Tibial nerve (tissue), 4 donors: ENCODE measurements around the gene UTP15. TPM values are rescaled to one million over a fixed set of nuclear protein-coding genes. Genes with fewer than 3 reads are reported as not detected.

ENCODE experiments used
- DNase-seq, 2 donors: peaks; one replicate each; pipeline ENCODE4 v3.0.0-alpha.2; 2019; ENCODE audit warnings: low spot score in 2 of 2
- H3K27ac ChIP-seq, 4 donors: fragments of 200-600 bp; sonication (generic) in 3 of 4; one replicate each; pipeline ENCODE4 v1.5.1; 2017 to 2019; ENCODE audit warnings: mild to moderate bottlenecking in 1 of 4
- H3K27me3 ChIP-seq, 2 donors: fragments of 200-600 bp; sonication (generic) in 1 of 2; one replicate each; pipeline versions ENCODE4 v1.5.1 to v1.6.0; 2017 to 2019
- H3K36me3 ChIP-seq, 3 donors: fragments of 200-600 bp; sonication (generic); one replicate each; pipeline ENCODE4 v1.5.1; 2018 to 2019
- H3K4me1 ChIP-seq, 4 donors: fragments of 200-600 bp; sonication (generic) in 3 of 4; one replicate each; pipeline ENCODE4 v1.5.1; 2017 to 2019
- H3K4me3 ChIP-seq, 4 donors: fragments of 200-600 bp; sonication (generic) in 3 of 4; one replicate each; pipeline ENCODE4 v1.5.1; 2017 to 2019; ENCODE audit warnings: mild to moderate bottlenecking in 1 of 4, moderate library complexity in 1 of 4
- H3K9me3 ChIP-seq, 4 donors: fragments of 200-600 bp; sonication (generic) in 3 of 4; one replicate each; pipeline ENCODE4 v1.5.1; 2017 to 2019
- EP300 ChIP-seq, 2 donors: sonication (generic); formaldehyde crosslinking; IDR thresholded peaks; one replicate each; pipeline ENCODE4 v1.6.1; 2017; ENCODE audit warnings: antibody characterized with exemption in 2 of 2, mild to moderate bottlenecking in 1 of 2
- POLR2A ChIP-seq, 2 donors: fragments of 450-650 bp; IDR thresholded peaks; one replicate each; pipeline ENCODE4 v1.6.1; 2017; ENCODE audit warnings: antibody characterized with exemption in 2 of 2, mild to moderate bottlenecking in 2 of 2, moderate library complexity in 2 of 2
- WGBS, 2 donors: methylation state at CpG; one replicate each; pipeline ENCODE4 v1.1.5; 2018; 5-methylcytosine and 5-hydroxymethylcytosine counted together
- total RNA-seq, 4 donors: library from RNA; depleted of rRNA; stranded (reverse); fragments of >200 nt; gene quantifications; one replicate each; pipeline ENCODE4 v1.1.0, GENCODE V29; 2016
- TF ChIP-seq, protein P1 (sequence below), 5 experiments: fragments of 200-600 bp in 3 of 5; fragments of 450-650 bp in 2 of 5; sonication (generic) in 3 of 5; IDR thresholded peaks; one replicate each; pipeline ENCODE4 v1.5.1; 2016 to 2019; ENCODE audit warnings: antibody characterized with exemption in 5 of 5, mild to moderate bottlenecking in 3 of 5, moderate library complexity in 2 of 5

UTP15 gene
- total RNA-seq, 4 donors from 2014 or later: 8.4 to 30.6 (median 18.6) TPM

DNA sequence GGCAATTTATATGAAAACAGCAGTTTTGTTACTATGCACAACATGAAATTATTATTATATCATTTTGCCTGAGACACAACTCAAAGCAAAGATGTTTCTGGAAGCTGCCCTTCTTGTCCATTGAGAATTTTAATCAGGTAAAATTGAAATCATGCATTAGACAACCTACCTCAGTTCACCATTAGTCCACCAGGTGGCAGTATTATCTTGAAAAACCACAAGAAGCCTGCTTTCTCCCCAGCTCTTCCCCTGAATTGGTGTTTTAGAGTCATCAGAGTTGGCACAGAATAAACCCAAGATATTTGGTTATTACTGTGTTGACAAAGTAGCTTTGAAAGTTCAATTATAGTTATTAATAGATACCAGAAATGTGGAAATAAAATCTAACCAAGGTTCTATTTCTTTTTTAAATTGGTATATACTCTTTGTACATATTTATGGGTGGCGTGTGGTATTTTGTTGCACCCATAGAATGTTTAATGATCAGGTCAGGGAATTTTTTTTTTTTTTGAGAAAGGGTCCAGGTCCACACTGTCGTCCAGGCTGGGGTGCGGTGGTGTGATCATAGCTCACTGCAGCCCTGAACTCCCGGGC lies 25.7 kb downstream of the UTP15 start:
- Histone ChIP-seq H3K4me3 (no peak overlapping the region), H3K4me1 (peaks cover 0 to 8% (median 1%) of the 10 kb centered on the region in 4 donors), H3K36me3 (no peaks in the 10 kb centered on the region), H3K27me3 (no peaks in the 10 kb centered on the region), H3K9me3 (no peaks in the 10 kb centered on the region), H3K27ac (no peak overlapping the region)
- 59 to 61% methylated on average over 4 of the region's 4 CpGs for WGBS, 2 donors
- DNase-seq: peak in 1 of 2 donors; percentile 92
- TF ChIP-seq POLR2A (IDR thresholded peaks at IDR 0.05): no peak
- TF ChIP-seq, protein P1, sequence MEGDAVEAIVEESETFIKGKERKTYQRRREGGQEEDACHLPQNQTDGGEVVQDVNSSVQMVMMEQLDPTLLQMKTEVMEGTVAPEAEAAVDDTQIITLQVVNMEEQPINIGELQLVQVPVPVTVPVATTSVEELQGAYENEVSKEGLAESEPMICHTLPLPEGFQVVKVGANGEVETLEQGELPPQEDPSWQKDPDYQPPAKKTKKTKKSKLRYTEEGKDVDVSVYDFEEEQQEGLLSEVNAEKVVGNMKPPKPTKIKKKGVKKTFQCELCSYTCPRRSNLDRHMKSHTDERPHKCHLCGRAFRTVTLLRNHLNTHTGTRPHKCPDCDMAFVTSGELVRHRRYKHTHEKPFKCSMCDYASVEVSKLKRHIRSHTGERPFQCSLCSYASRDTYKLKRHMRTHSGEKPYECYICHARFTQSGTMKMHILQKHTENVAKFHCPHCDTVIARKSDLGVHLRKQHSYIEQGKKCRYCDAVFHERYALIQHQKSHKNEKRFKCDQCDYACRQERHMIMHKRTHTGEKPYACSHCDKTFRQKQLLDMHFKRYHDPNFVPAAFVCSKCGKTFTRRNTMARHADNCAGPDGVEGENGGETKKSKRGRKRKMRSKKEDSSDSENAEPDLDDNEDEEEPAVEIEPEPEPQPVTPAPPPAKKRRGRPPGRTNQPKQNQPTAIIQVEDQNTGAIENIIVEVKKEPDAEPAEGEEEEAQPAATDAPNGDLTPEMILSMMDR (IDR thresholded peaks at IDR 0.05): peak; percentile 75 to 93 (median 89)
- peak in 1 of 2 donors; percentile 33 for TF ChIP-seq EP300 (IDR thresholded peaks at IDR 0.05)

DNA sequence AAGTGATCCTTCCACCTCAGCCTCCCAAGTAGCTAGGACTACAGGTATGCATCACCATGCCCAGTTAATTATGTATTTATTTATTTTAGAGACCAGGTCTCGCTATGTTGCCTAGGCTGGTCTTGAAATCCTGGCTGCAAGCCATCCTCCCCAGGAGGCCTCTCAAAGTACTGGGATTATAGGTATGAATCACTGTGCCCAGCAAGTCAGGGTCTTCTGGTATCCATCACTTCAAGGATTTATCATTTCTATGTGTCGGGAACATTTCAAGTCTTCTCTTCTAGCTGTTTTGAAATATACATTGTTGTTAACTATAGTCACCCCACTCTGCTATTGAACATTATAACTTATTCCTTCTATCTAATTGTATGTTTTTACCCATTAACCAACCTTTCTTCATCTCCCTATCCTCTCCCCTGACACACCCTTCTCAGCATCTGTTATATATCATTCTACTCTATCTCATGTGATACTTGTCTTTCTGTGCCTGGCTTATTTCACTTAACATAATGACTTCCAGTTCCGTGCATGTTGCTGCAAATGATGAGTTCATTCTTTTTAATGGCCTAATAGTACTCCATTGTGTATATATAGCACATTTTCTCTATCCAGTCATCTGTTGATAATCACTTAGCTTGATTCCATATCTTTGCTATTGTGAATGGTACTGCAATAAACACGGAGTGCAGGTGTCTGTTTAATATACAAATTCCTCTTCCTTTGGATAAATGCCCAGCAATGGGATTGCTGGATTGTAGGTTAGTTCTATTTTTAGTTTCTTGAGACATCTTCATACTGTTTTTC lies 26.4 kb downstream of the UTP15 start:
- Histone ChIP-seq H3K9me3 (no peaks in the 10 kb centered on the region), H3K27me3 (no peaks in the 10 kb centered on the region), H3K36me3 (no peaks in the 10 kb centered on the region), H3K27ac (no peak overlapping the region), H3K4me3 (no peak overlapping the region), H3K4me1 (peaks cover 0 to 8% (median 1%) of the 10 kb centered on the region in 4 donors)
- no peak for DNase-seq
- TF ChIP-seq EP300 (IDR thresholded peaks at IDR 0.05): no peak
- TF ChIP-seq, protein P1 (IDR thresholded peaks at IDR 0.05): no peak
- no peak for TF ChIP-seq POLR2A (IDR thresholded peaks at IDR 0.05)
- 59 to 61% methylated on average over 4 of the region's 4 CpGs for WGBS, 2 donors

GRCh38 chr5:73592551-73592950 lies 27.0 kb downstream of the UTP15 start:
- H3K27ac ChIP-seq: no peak overlapping the region
- H3K4me3 ChIP-seq: no peak overlapping the region
- no peaks in the 10 kb centered on the region for H3K9me3 ChIP-seq
- no peaks in the 10 kb centered on the region for H3K36me3 ChIP-seq
- WGBS, 2 donors: 27 to 45% methylated on average over 1 of the region's 1 CpG
- TF ChIP-seq, protein P1 (IDR thresholded peaks at IDR 0.05): no peak
- TF ChIP-seq POLR2A (IDR thresholded peaks at IDR 0.05) (no peak), EP300 (IDR thresholded peaks at IDR 0.05) (no peak)
- H3K4me1 ChIP-seq: peaks cover 0 to 8% (median 1%) of the 10 kb centered on the region in 4 donors
- no peaks in the 10 kb centered on the region for H3K27me3 ChIP-seq
- DNase-seq: no peak

GRCh38 chr5:73596705-73597328 lies 31.3 kb downstream of the UTP15 start:
- Histone ChIP-seq H3K36me3 (no peaks in the 10 kb centered on the region), H3K4me1 (peaks cover 0 to 1% (median 0%) of the 10 kb centered on the region in 4 donors), H3K27ac (no peak overlapping the region), H3K27me3 (no peaks in the 10 kb centered on the region), H3K4me3 (no peak overlapping the region), H3K9me3 (peaks cover 0 to 5% (median 0%) of the 10 kb centered on the region in 4 donors)
- TF ChIP-seq, protein P1 (IDR thresholded peaks at IDR 0.05): peak in 2 of 5 experiments; percentile 9 to 37
- no peak for TF ChIP-seq EP300 (IDR thresholded peaks at IDR 0.05)
- peak in 1 of 2 donors; percentile 31 for DNase-seq

DNA sequence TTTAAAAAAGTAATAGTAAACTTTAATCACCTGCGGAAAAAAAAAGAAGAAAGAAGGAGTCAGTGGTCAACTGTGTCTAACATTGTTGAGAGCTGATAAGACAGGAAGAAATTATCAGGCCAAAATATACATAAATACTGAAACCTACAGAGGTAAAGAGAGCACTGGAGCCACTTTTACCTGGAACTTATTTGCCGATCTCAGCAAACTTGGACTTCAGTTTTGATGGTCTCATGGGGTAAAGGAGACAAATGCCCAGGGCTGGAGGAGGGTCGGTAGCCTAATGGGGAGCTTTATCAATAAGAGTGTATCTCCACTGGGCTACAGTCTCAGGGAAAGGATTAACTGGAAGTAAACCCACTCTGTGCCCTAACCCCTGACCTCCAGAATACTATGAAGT lies 33.8 kb downstream of the UTP15 start:
- no peaks in the 10 kb centered on the region for H3K27me3 ChIP-seq
- DNase-seq: no peak
- TF ChIP-seq EP300 (IDR thresholded peaks at IDR 0.05) (no peak), POLR2A (IDR thresholded peaks at IDR 0.05) (no peak)
- TF ChIP-seq, protein P1 (IDR thresholded peaks at IDR 0.05): no peak
- H3K27ac ChIP-seq: no peak overlapping the region
- no peaks in the 10 kb centered on the region for H3K36me3 ChIP-seq
- no peaks in the 10 kb centered on the region for H3K4me1 ChIP-seq
- H3K9me3 ChIP-seq: peaks cover 0 to 10% (median 0%) of the 10 kb centered on the region in 4 donors
- 92 to 93% methylated on average over 3 of the region's 3 CpGs for WGBS, 2 donors
- no peak overlapping the region for H3K4me3 ChIP-seq
